ENCODE results near the gene RAMP2.

- TF ChIP-seq CTCF (IDR thresholded peaks at IDR 0.05) (no peak), ZFX (IDR thresholded peaks at IDR 0.05; ENCODE audit: borderline replicate concordance) (no peak)
These were observed 34.0 kb downstream of the RAMP2 start for GRCh38 chr17:42795061-42795460.
